ENCODE results near the gene RPGR.

Gene RPGR

GRCh38 chrX:38318606-38319005 is 8.7 kb downstream of the RPGR start:
- H3K36me3 ChIP-seq (ENCODE audit: insufficient read depth, low read length) = no peaks in the 10 kb centered on the region
- no peak overlapping the region for H3K9ac ChIP-seq (ENCODE audit: low read length)
- no peaks in the 10 kb centered on the region for H3K4me1 ChIP-seq (ENCODE audit: insufficient read depth, low read length)
- H3K9me3 ChIP-seq (ENCODE audit: low read length) = no peaks in the 10 kb centered on the region
- H3K4me3 ChIP-seq (ENCODE audit: low read depth in 1 of 2, low read length in 2 of 2) = no peak overlapping the region
- no peaks in the 10 kb centered on the region for H3K27me3 ChIP-seq (ENCODE audit: control insufficient read depth in 1 of 2, insufficient read depth in 2 of 2, low read length in 2 of 2)
- no peak overlapping the region for H3K27ac ChIP-seq (ENCODE audit: low read depth, low read length)

- H3K4me3 ChIP-seq (ENCODE audit: low read depth in 1 of 2, low read length in 2 of 2) = no peak overlapping the region
- no peak overlapping the region for H3K9ac ChIP-seq (ENCODE audit: low read length)
- no peak overlapping the region for H3K27ac ChIP-seq (ENCODE audit: low read depth, low read length)
- H3K4me1 ChIP-seq (ENCODE audit: insufficient read depth, low read length) = no peaks in the 10 kb centered on the region
- peaks cover 3% of the 10 kb centered on the region for H3K36me3 ChIP-seq (ENCODE audit: insufficient read depth, low read length)
- no peaks in the 10 kb centered on the region for H3K9me3 ChIP-seq (ENCODE audit: low read length)
- H3K27me3 ChIP-seq (ENCODE audit: control insufficient read depth in 1 of 2, insufficient read depth in 2 of 2, low read length in 2 of 2) = peaks cover 0 to 3% of the 10 kb centered on the region in 2 donors
These were observed 9.1 kb downstream of the RPGR start for GRCh38 chrX:38318196-38318595.

GRCh38 chrX:38315186-38315585 is 12.1 kb downstream of the RPGR start:
- Histone ChIP-seq H3K9me3 (ENCODE audit: low read length) (no peaks in the 10 kb centered on the region), H3K9ac (ENCODE audit: low read length) (no peak overlapping the region), H3K4me3 (ENCODE audit: low read depth in 1 of 2, low read length in 2 of 2) (no peak overlapping the region), H3K4me1 (ENCODE audit: insufficient read depth, low read length) (no peaks in the 10 kb centered on the region), H3K27ac (ENCODE audit: low read depth, low read length) (no peak overlapping the region), H3K27me3 (ENCODE audit: control insufficient read depth in 1 of 2, insufficient read depth in 2 of 2, low read length in 2 of 2) (peaks cover 0 to 4% of the 10 kb centered on the region in 2 donors), H3K36me3 (ENCODE audit: insufficient read depth, low read length) (peaks cover 4% of the 10 kb centered on the region)

GRCh38 chrX:38313190-38313589 is 14.1 kb downstream of the RPGR start:
- Histone ChIP-seq H3K4me3 (ENCODE audit: low read depth in 1 of 2, low read length in 2 of 2) (no peak overlapping the region), H3K9me3 (ENCODE audit: low read length) (no peaks in the 10 kb centered on the region), H3K9ac (ENCODE audit: low read length) (no peak overlapping the region), H3K27ac (ENCODE audit: low read depth, low read length) (no peak overlapping the region), H3K36me3 (ENCODE audit: insufficient read depth, low read length) (peaks cover 4% of the 10 kb centered on the region), H3K27me3 (ENCODE audit: control insufficient read depth in 1 of 2, insufficient read depth in 2 of 2, low read length in 2 of 2) (peaks cover 0 to 4% of the 10 kb centered on the region in 2 donors), H3K4me1 (ENCODE audit: insufficient read depth, low read length) (no peaks in the 10 kb centered on the region)

- Histone ChIP-seq H3K4me3 (ENCODE audit: low read depth in 1 of 2, low read length in 2 of 2) (no peak overlapping the region), H3K27me3 (ENCODE audit: control insufficient read depth in 1 of 2, insufficient read depth in 2 of 2, low read length in 2 of 2) (peaks cover 0 to 4% of the 10 kb centered on the region in 2 donors), H3K9ac (ENCODE audit: low read length) (no peak overlapping the region), H3K4me1 (ENCODE audit: insufficient read depth, low read length) (no peaks in the 10 kb centered on the region), H3K36me3 (ENCODE audit: insufficient read depth, low read length) (peaks cover 4% of the 10 kb centered on the region), H3K9me3 (ENCODE audit: low read length) (no peaks in the 10 kb centered on the region), H3K27ac (ENCODE audit: low read depth, low read length) (no peak overlapping the region)
These were observed 14.9 kb downstream of the RPGR start for GRCh38 chrX:38312436-38312835.

- Histone ChIP-seq H3K4me3 (ENCODE audit: low read depth in 1 of 2, low read length in 2 of 2) (no peak overlapping the region), H3K36me3 (ENCODE audit: insufficient read depth, low read length) (peaks cover 4% of the 10 kb centered on the region)
These were observed 15.6 kb downstream of the RPGR start for GRCh38 chrX:38311743-38312142.

GRCh38 chrX:38305971-38306370 is 21.3 kb downstream of the RPGR start:
- H3K4me3 ChIP-seq (ENCODE audit: low read depth in 1 of 2, low read length in 2 of 2) = no peak overlapping the region
- peaks cover 0 to 5% of the 10 kb centered on the region in 2 donors for H3K27me3 ChIP-seq (ENCODE audit: control insufficient read depth in 1 of 2, insufficient read depth in 2 of 2, low read length in 2 of 2)
- H3K9me3 ChIP-seq (ENCODE audit: low read length) = no peaks in the 10 kb centered on the region
- H3K9ac ChIP-seq (ENCODE audit: low read length) = no peak overlapping the region
- H3K36me3 ChIP-seq (ENCODE audit: insufficient read depth, low read length) = no peaks in the 10 kb centered on the region
- no peaks in the 10 kb centered on the region for H3K4me1 ChIP-seq (ENCODE audit: insufficient read depth, low read length)
- H3K27ac ChIP-seq (ENCODE audit: low read depth, low read length) = no peak overlapping the region

More at GRCh38 chrX:38311743-38312142, 15.6 kb downstream of the RPGR start:
- Histone ChIP-seq H3K9ac (ENCODE audit: low read length) (no peak overlapping the region), H3K9me3 (ENCODE audit: low read length) (no peaks in the 10 kb centered on the region), H3K27ac (ENCODE audit: low read depth, low read length) (no peak overlapping the region), H3K4me1 (ENCODE audit: insufficient read depth, low read length) (no peaks in the 10 kb centered on the region), H3K27me3 (ENCODE audit: control insufficient read depth in 1 of 2, insufficient read depth in 2 of 2, low read length in 2 of 2) (peaks cover 0 to 4% of the 10 kb centered on the region in 2 donors)

- peaks cover 0 to 5% of the 10 kb centered on the region in 2 donors for H3K27me3 ChIP-seq (ENCODE audit: control insufficient read depth in 1 of 2, insufficient read depth in 2 of 2, low read length in 2 of 2)
- no peak overlapping the region for H3K9ac ChIP-seq (ENCODE audit: low read length)
- H3K4me3 ChIP-seq (ENCODE audit: low read depth in 1 of 2, low read length in 2 of 2) = no peak overlapping the region
- H3K9me3 ChIP-seq (ENCODE audit: low read length) = no peaks in the 10 kb centered on the region
- no peak overlapping the region for H3K27ac ChIP-seq (ENCODE audit: low read depth, low read length)
- no peaks in the 10 kb centered on the region for H3K36me3 ChIP-seq (ENCODE audit: insufficient read depth, low read length)
- no peaks in the 10 kb centered on the region for H3K4me1 ChIP-seq (ENCODE audit: insufficient read depth, low read length)
These were observed 23.3 kb downstream of the RPGR start for GRCh38 chrX:38304010-38304409.

- Histone ChIP-seq H3K36me3 (ENCODE audit: insufficient read depth, low read length) (no peaks in the 10 kb centered on the region), H3K4me1 (ENCODE audit: insufficient read depth, low read length) (no peaks in the 10 kb centered on the region), H3K27me3 (ENCODE audit: control insufficient read depth in 1 of 2, insufficient read depth in 2 of 2, low read length in 2 of 2) (no peaks in the 10 kb centered on the region), H3K9me3 (ENCODE audit: low read length) (no peaks in the 10 kb centered on the region), H3K4me3 (ENCODE audit: low read depth in 1 of 2, low read length in 2 of 2) (no peak overlapping the region), H3K27ac (ENCODE audit: low read depth, low read length) (no peak overlapping the region), H3K9ac (ENCODE audit: low read length) (no peak overlapping the region)
These were observed 33.6 kb downstream of the RPGR start for GRCh38 chrX:38293741-38294140.

- Histone ChIP-seq H3K4me1 (ENCODE audit: insufficient read depth, low read length) (no peaks in the 10 kb centered on the region), H3K4me3 (ENCODE audit: low read depth in 1 of 2, low read length in 2 of 2) (no peak overlapping the region), H3K9me3 (ENCODE audit: low read length) (no peaks in the 10 kb centered on the region), H3K27ac (ENCODE audit: low read depth, low read length) (no peak overlapping the region), H3K27me3 (ENCODE audit: control insufficient read depth in 1 of 2, insufficient read depth in 2 of 2, low read length in 2 of 2) (no peaks in the 10 kb centered on the region), H3K9ac (ENCODE audit: low read length) (no peak overlapping the region), H3K36me3 (ENCODE audit: insufficient read depth, low read length) (no peaks in the 10 kb centered on the region)
These were observed 39.6 kb downstream of the RPGR start for GRCh38 chrX:38287674-38288073.

GRCh38 chrX:38285649-38286048 is 41.7 kb downstream of the RPGR start:
- H3K27me3 ChIP-seq (ENCODE audit: control insufficient read depth in 1 of 2, insufficient read depth in 2 of 2, low read length in 2 of 2) = no peaks in the 10 kb centered on the region
- no peaks in the 10 kb centered on the region for H3K4me1 ChIP-seq (ENCODE audit: insufficient read depth, low read length)
- no peak overlapping the region for H3K9ac ChIP-seq (ENCODE audit: low read length)
- H3K27ac ChIP-seq (ENCODE audit: low read depth, low read length) = no peak overlapping the region
- no peaks in the 10 kb centered on the region for H3K9me3 ChIP-seq (ENCODE audit: low read length)
- no peak overlapping the region for H3K4me3 ChIP-seq (ENCODE audit: low read depth in 1 of 2, low read length in 2 of 2)
- no peaks in the 10 kb centered on the region for H3K36me3 ChIP-seq (ENCODE audit: insufficient read depth, low read length)

- H3K27ac ChIP-seq (ENCODE audit: low read depth, low read length) = no peak overlapping the region
- no peaks in the 10 kb centered on the region for H3K27me3 ChIP-seq (ENCODE audit: control insufficient read depth in 1 of 2, insufficient read depth in 2 of 2, low read length in 2 of 2)
- H3K36me3 ChIP-seq (ENCODE audit: insufficient read depth, low read length) = no peaks in the 10 kb centered on the region
- no peak overlapping the region for H3K9ac ChIP-seq (ENCODE audit: low read length)
- no peaks in the 10 kb centered on the region for H3K4me1 ChIP-seq (ENCODE audit: insufficient read depth, low read length)
- no peaks in the 10 kb centered on the region for H3K9me3 ChIP-seq (ENCODE audit: low read length)
- H3K4me3 ChIP-seq (ENCODE audit: low read depth in 1 of 2, low read length in 2 of 2) = no peak overlapping the region
These were observed 45.3 kb downstream of the RPGR start for GRCh38 chrX:38282049-38282448.
